Stimulated activated CD4-positive, alpha-beta T cell treated with anti-CD3 and anti-CD28 coated beads, Interleukin-12 subunit alpha, Interleukin-12 subunit beta, amount 100 ng/mL, for 24 hours (primary cell): Measurements from ENCODE around the gene SIN3B.

Experiments
- DNase-seq, 2 experiments: peaks; one replicate each; pipeline ENCODE4 v3.0.0-alpha.2; 2020; ENCODE audit warnings: low read depth in 2 of 2

SIN3B gene

DNA sequence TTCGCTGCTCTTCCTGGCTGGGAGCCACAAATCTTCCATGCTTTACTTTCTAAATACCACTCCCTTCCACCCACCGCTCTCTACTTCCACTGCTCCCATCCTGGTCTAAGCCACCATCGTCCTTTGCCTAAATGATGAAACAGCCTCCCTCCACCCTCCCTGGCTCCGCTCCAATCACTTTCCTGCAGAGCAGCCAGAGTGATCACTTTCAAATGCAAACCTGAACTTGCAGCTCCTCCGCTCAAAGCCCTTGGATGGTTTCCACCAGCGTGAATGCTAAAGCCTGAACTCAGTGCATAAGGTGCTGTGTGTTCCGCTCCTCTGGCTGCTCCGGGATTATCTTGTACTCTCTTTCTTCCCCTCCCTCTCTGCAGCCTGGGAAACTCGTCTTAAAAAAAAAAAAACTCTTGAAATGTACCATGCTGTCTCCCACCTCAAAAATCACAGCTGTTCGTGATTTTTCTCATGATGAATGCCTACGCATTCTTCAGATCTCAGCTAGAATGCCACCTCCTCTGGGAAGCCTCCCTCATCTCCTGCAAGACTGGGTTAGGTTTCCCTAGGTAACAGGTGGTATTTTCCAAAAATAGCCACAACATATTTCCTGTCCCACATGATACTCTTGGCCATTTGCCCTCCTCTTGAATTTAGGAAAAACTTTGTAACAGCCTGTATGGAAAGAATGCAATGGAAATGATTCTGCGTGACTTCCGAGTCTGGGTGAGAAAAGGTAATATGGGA, 3.7 kb upstream of the SIN3B start:
- no peak for DNase-seq

DNA sequence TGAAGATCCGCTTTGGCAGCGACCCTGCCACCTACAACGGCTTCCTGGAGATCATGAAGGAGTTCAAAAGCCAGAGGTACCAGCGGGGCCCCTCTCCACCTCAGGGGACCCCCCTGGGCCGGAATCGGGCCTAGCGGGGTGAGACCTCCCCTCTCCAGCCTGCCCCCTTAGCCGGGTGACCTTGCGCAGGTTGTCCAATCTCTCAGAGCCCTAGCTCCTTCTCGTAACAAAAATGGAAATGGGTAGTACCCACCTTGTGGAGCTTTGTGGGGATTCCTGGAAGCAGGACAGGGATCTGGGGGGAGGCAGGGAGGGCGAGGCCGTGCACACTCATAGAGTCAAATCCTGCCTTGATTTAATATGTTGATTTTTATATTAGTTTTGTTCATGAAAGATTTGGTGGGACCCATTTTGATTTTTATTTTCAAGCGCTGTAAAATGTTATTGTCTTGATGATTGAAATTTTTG, 658 bp downstream of the SIN3B start:
- DNase-seq: no peak

DNA sequence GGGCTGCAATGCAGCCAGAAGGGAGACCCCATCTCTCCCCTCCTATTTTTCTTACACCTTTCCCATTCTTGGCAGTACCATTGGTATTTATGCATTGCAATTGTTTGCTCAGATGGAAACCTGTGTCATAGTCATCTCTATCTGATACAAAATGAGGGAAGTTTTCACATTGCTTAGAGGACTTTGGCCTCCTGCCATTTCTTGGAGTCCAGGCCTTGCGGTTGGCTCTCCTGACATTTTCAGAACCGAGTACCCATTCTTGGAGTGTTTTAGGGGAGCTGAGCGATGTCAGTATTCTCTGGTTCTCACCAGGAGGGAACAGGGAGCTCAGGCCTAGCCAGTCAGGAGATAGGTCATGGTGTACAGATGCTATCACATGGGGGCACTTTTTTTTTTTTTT, 1.5 kb downstream of the SIN3B start:
- DNase-seq: no peak

DNA sequence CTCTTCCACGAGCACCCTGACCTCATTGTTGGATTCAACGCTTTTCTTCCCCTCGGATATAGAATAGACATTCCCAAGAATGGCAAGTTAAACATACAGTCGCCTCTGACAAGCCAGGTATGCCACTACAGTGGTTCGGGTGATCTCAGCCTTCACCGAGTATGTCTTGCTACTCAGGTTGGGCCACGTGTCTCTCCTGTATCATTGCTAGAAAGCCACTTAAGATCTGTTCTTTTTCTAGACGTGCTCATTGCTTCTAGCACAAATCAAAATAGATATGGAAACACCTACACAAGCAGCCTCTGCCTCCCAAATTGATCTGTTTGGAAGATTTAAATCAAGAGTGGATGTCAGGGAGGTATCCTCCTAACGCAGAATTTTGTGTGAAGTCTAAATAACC, 2.3 kb downstream of the SIN3B start:
- no peak for DNase-seq

DNA sequence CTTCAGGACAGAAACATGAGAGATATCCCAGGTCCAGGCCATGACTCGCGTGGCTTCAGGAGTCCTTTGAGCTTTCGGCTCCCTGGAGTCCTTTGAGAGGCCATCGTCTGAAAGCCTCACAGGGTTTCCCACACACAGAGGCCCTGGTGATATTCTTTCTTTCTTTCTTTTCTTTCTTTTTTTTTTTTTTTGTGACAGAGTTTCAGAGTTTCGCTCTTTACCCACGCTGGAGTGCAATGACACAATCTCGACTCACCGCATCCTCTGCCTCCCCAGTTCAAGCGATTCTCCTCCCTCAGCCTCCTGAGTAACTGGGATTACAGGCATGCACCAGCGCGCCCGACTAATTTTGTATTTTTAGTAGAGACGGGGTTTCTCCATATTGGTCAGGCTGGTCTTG, 5.5 kb downstream of the SIN3B start:
- DNase-seq: no peak

DNA sequence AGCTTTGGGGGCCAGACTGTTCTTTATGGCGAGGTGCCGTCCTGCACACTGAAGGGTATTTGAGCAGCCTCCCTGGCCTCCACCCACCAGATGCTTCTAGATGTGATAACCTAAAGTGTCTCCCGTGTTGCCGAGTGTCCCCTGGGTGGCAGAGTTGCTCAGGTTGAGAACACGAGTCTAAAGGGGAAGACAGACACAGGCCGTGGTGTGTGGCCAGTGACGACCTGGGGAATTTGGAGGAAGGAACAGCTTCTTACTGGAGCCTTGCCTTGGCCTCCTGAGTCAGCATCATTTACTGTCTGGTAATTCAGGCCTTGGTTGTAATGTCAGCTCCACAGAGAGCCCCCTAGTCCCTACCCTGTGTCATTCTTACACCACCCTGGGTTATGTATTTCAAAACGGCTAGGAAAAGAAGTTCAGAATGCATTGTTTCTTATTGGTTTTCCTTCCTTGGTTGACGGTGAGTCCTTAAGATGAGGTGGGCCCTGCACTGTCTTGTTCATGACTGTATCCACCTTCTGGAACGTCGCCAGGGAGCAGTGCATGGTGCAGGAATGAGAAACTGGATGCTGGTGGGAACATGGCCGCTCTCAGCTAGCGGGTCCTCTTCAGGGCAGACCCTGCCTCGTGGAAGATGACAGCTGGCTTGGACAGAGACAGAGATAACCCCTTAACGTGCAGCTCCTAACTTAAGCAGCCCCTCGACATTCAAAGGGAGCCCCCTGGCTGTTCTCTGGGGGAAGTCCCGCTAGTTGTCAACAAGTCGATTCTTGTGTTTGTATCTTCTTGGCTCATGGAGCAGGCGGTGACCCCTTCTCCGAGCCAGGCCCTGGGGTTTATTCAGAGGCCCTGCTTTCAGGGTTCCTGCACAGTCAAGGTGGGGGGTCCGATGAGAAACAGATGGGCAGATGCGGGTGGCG, 7.2 kb downstream of the SIN3B start:
- no peak for DNase-seq

DNA sequence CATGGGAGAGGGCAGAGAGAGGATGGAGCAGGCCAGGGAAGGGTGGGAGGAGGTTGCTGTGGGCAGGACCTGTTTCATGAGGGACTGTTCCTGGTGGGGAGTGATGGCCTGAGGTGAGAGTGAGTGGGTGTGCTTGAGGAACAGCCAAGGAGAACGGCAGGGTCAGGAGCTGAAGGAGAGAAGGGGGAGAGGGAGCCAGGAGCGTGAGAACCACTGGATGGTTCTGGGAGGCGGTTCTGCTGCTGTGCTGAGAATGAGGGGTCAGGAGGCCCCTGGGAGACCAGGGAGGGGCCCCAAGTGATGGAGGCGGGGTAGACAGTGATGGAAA, 7.8 kb downstream of the SIN3B start:
- no peak for DNase-seq

DNA sequence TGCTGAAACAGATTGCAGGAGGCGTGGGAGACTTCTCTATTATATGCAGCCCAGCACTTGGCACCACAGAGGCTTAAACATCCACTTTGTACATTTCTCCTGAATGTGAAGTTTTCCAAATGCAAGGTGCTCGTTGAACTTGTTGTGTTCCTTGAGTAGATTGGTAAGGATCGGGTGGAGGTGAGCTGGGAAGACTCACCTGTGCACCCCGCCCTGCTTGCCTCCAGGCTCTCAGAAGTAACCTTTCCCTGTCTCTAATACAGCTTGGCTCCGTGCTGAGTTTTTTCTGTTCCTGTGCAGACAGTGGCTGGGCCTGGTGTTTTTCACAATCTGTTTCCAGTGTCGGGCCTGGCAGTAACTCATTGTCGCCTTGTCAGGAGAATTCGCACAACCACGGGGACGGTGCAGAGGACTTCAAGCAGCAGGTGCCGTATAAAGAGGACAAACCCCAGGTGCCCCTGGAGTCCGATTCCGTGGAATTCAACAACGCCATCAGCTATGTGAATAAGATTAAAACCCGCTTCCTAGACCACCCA, 12.3 kb downstream of the SIN3B start:
- DNase-seq: no peak

DNA sequence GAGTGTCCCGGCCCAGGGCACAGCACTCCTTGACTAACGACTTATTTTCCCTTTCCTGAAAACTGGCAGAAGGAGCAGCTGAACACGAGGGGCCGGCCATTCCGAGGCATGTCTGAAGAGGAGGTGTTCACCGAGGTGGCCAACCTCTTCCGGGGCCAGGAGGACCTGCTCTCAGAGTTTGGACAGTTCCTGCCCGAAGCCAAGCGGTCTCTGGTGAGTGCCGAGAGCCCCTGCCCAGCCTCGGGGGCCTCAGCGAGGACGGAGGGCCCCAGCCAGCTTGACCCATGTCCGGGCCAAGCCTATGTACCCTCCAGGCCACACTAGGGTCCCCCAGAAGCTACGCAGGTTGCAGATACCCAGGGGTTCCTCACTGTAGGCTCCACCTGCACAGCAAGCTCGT, 17.7 kb downstream of the SIN3B start:
- DNase-seq: no peak

DNA sequence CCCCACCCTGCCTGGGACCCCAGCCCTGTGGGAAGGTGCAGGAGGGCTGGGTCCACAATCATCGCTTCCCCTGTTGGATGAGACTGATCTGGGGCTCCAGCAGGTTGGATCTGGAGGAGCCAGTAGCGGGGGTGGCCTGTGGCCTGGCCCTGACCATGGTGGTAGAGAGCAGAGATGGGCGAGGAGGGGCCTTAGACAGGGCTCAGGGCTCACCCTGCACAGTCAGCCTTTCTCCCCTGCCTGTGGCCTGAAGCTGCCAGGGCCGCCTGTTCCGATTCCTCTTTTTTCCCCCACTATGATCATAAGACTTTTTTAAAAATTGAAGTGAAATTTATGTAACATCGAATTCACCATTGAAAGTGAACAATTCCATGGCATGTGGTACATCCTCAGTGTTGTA, 18.2 kb downstream of the SIN3B start:
- no peak for DNase-seq

DNA sequence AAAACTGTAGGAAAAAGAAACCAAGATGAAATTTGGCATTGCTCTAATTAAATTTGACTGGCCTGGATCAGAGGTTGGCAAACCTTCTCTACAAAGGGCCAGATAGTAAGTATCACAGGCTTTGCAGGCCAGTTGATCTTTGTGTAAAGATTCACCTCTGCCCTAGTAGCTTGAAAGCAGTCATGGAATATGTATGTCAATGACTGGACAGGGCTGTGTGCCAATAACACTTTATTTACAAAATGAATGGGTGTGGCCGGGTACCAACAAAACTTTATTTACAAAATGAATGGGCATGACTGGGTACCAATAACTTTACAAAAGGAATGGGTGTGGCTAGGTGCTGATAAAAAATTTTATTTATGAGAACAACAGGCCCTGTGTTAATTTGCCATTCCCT, 20.0 kb downstream of the SIN3B start:
- no peak for DNase-seq

DNA sequence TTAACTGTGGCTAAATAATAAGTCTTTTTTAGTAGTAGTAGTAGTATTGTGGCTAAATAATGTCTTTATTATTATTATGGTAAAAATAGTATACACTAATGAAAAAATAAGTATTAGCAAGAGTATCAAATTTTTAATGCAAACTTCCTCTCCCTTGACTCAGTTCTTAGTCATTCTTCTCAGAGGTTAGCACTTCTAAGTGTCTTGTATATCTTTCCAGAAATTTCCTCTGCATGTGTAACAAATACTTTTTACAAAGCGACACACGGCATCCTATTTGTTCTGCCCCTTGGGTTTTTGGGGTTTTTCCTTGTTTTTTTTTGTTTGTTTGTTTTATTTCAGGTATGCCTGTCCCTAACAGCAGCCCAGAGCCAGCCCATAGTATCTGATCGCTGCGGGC, 20.9 kb downstream of the SIN3B start:
- DNase-seq: no peak

DNA sequence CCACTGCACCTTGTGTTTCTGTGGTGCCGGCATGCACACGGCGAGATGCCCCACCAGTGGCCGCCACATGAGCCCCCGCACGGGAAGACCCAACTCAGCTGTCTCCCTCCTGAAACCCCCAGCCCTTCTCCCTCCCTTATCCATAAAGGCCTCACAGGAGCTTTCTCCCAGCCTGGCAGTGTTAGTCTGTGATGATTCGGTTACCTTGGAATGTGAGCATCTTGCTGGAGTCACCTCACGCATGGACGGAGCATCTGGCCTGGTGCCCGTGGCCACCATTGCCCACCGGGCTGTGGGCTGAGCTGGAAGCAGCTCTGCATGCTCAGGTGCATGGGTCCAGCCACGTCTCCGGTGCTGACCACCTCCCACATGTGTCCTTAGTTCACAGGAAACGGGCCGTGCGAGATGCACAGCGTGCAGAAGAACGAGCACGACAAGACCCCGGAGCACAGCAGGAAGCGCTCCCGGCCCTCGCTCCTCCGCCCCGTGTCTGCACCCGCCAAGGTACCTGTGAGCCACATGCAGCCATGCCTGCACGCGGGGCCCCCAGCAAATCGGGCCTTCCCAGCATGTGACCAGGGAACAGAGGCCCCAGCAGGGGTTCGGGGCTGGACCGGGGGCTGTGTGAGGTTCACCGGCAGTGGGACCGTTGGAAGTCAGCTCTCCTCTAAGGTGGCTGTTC, 22.0 kb downstream of the SIN3B start:
- DNase-seq: no peak

DNA sequence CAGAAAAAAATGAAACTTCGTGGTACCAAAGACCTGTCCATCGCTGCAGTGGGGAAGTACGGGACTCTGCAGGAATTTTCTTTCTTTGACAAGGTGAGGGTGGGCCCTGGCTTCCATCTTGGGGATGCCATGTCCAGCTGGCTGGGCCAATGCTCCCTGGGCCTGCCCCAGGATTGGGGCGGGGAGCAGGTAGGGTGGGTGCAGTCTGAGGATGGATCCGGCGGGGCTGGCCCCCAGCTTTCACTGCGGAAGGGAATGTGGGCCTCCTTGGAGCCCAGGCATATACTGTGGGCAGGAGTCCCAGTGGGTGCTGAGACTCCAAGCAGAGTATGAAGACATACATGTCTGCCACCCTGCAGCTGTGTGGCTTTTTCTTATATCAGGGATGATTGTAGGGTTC, 23.9 kb downstream of the SIN3B start:
- no peak for DNase-seq

DNA sequence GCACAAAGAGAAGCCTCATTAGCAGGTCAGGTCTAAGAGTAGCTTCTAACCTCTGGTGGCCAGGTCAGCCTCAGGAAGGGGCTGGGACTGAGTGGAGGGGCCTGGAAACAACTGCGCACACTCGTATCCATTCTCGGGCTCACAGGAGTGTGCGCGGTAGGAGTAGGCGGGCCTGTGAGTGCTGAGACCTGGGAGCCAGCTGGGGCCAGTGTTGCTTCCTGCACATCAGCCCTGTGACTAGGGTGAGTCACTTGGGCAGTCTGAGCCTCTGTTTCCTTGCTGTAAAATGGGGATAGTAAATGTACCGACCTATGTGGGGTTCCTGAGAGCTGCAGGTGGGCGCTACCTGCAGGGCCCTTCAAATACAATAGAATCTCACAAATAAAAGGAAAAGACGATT, 26.9 kb downstream of the SIN3B start:
- DNase-seq: no peak

DNA sequence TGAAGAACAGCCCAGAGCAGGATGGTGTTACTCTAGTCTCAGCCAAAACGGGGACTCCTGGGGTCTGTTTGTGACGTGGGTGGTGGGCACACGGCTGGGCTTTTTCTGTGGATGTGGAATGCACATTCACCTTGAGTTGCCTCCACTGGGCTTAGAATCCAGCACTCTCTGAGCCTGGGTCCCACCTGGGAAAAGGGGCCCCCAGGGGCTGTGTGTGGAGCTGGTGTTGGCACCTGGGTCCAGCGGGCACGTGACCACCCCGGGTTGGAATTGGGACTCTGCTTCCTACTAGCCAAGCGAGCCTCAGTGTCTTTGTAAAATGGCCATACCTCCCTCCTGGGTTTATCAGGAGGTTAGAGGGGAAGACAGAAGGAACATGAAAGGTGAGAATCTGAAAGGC, 30.4 kb downstream of the SIN3B start:
- no peak for DNase-seq

DNA sequence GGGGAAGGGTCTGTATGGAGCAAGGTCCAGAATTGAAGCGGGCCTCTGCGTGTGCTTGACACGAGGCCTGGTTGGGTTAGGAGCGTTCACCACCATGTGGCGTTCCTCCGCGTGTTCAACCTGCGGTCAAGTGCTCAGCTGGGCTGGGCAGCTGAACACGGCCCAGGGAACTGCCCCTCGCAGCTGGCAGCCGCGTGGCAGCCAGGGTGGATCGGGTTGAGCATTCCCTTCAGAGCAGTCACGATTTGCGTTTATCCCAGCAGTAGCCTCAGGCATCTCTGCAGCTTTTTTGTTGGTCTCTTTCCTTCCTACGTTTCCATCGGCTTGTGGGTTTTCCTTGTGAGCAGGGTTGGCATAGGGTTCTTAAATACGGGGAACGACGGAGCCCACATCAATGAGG, 30.9 kb downstream of the SIN3B start:
- DNase-seq: no peak

DNA sequence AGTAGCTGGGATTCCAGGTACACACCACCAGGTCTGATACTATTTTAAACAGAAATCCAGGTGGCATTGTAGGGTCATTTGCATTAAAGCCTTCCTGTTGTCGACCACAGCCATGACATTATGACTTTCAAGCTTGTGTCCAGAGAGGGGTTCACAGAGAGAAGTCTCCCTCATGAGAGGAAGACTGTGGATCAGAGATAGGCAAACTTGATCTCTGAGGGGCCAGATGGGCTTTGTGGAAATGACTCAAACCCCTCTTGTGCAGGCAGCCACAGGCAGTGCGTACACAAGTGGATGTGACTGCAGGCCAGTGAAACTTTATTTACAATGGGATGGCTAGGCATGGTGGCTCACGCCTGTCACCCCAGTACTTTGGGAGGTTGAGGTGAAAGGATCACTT, 31.8 kb downstream of the SIN3B start:
- DNase-seq: no peak

DNA sequence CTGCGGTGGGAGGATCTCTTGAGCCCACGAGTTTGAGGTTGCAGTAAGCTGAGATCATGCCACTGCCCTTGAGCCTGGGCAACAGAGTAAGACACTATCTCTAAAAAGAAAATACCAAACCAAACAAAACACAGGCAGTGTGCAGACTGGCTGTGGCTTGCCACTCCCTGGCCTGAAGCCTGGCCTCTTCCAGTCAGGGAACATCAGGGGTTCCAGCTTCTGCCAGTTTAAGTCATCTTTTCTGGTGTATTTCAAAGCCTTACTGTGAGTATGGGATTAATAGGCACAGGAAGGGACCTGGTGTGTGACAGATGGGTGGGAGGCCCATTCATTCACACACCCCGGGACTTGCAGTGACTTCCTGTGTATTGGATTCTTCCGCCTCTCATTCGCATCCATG, 32.6 kb downstream of the SIN3B start:
- DNase-seq: no peak

DNA sequence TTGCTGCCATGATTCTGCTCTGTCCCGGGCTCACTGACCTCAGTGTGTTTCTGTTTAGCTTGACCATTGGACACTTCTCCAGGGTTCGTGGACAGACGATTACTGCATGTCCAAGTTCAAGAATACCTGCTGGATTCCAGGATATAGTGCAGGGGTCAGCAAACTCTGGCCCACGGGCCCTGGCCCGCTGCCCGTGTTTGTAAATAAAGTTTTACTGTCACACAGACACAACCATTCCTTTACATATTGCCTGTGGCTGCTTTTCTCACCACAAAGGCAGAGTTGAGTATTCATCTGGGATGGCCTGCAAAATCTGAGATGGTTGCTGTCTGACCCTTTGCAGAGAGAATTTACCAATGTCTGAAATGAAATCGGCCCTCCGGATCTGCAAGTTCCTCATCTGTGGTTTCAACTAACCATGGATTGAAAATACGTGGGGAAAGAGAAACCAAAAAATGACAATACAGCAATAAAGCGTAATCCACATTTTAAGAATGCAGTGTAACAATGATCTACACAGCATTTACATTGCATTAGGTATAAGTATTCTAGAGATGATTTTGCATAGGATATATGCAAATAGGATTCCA, 33.7 kb downstream of the SIN3B start:
- DNase-seq: no peak

DNA sequence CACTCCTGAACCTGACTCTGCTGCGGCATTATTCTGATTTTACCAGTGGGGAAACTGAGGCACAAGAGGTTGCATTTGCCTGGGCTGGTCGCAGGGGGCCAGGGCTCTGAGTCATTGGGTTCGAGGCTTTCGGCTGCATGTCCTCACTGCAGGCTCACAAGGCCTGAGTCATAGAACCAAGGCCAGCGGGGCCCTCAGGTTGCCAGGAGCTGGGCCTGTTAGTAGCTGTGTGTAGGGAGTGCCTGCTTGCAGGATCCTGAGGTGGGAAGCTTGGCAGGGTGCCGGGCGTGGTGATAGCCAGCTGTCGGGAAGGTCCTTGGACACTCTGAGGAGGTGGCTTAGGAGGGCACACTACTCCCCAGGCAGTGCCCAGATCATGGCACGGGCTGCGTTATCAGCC, 38.0 kb downstream of the SIN3B start:
- DNase-seq: no peak
